ENCODE measurements around the gene SINHCAF.

The SINHCAF gene

GRCh38 chr12:31355747-31356107 lies 29.8 kb upstream of the SINHCAF start:
- H3K4me3 ChIP-seq (ENCODE audit: low read depth, low read length), result no peak overlapping the region
- no peak for TF ChIP-seq CTCF (IDR thresholded peaks at IDR 0.05; ENCODE audit: control insufficient read depth, extremely low read depth, insufficient read depth)
- DNase-seq (ENCODE audit: low read depth), result no peak

DNA sequence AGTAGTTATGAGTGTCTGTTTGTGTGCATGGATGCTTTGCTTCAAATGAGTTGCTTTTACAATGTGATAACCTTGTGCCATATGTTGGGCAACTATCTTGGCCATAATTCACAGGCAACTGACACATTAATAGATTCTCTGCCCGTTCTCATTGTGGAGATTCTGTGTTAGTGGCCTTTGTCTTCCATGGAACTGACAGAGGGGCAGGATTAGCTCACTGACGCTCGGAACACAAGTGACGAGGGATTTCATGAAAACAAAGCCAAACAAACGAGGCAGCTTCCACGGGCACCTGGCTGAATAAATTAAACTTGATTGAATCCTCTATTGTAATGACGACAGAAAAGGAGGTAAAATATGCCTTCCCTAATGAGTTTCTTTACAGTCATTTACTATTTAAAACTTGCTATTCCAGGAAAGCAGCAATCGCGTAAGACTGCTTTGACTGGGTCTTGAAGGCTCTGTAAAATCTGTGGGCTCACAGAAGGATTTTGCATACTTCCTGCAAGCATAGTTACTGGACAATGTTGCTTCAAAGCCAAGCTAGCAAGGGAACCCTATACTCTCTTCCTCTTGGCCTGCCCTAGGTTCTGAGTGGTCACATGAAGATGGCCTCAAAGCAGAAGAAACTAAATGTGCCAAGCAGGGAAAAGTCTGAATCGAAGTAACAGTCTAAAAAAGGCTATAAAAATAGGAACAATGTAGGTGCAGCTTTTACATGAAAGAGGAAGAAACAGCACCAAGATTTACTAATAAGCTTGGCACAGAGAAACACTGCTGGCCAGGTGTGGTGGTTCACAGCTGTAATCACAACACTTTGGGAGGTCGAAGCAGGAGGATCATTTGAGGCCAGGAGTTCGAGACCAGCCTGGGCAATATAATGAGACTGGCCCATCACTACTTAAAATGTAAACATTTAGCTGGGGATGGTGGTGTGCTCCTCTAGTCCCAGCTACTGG lies 28.1 kb upstream of the SINHCAF start:
- DNase-seq (ENCODE audit: low read depth), result no peak
- H3K4me3 ChIP-seq (ENCODE audit: low read depth, low read length), result no peak overlapping the region
- no peak for TF ChIP-seq CTCF (IDR thresholded peaks at IDR 0.05; ENCODE audit: control insufficient read depth, extremely low read depth, insufficient read depth)

- no peak for DNase-seq (ENCODE audit: low read depth)
- H3K4me3 ChIP-seq (ENCODE audit: low read depth, low read length), result no peak overlapping the region
- TF ChIP-seq CTCF (IDR thresholded peaks at IDR 0.05; ENCODE audit: control insufficient read depth, extremely low read depth, insufficient read depth), result no peak
Measured at GRCh38 chr12:31346267-31346666, 20.3 kb upstream of the SINHCAF start.

GRCh38 chr12:31343139-31343538 lies 17.2 kb upstream of the SINHCAF start:
- no peak for TF ChIP-seq CTCF (IDR thresholded peaks at IDR 0.05; ENCODE audit: control insufficient read depth, extremely low read depth, insufficient read depth)
- no peak for DNase-seq (ENCODE audit: low read depth)
- H3K4me3 ChIP-seq (ENCODE audit: low read depth, low read length), result no peak overlapping the region

- DNase-seq (ENCODE audit: low read depth), result no peak
- no peak overlapping the region for H3K4me3 ChIP-seq (ENCODE audit: low read depth, low read length)
- no peak for TF ChIP-seq CTCF (IDR thresholded peaks at IDR 0.05; ENCODE audit: control insufficient read depth, extremely low read depth, insufficient read depth)
Measured at GRCh38 chr12:31342286-31342685, 16.3 kb upstream of the SINHCAF start.

DNA sequence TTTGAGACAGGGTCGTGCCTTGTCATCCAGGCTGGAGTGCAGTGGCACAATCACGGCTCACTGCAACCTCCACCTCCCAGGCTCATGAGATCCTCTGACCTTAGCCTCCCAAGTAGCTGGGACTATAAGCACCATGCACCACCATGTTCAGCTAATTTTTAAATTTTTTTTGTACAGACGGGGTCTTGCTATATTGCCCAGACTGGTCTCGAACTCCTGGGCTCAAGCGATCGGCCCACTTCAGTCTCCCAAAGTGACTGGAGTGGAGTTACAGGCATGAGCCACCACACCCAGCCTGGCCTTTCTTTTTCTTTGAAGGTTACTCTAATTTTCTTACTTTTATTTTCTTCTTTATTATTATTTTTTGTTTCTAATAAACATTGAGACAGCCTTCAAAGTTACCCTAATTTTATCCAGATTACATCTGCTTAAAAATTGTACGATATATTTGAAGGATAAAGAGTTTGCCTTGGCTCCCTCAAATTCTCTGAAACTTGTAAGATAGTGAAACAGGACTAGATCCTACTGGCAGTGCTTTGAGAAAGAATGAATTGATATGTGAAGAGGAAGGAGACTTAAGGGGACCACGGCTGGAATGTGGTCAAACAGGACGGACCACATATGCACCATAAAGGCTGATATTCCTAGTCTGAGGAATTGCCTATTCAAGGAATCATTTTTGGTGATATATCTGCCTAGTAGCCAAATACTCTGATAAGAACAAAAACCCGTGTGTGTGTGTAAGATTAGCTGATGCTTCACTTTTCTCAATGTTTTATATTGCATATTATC lies 14.1 kb upstream of the SINHCAF start:
- no peak for DNase-seq (ENCODE audit: low read depth)
- no peak overlapping the region for H3K4me3 ChIP-seq (ENCODE audit: low read depth, low read length)
- no peak for TF ChIP-seq CTCF (IDR thresholded peaks at IDR 0.05; ENCODE audit: control insufficient read depth, extremely low read depth, insufficient read depth)
